ENCODE data around the gene NR2C2. TPM values are rescaled to one million over a fixed set of nuclear protein-coding genes. Genes with fewer than 3 reads are reported as not detected.

NR2C2 gene
- total and polyA plus RNA-seq, 10 of the 15 experiments (the other 5 are each of a cell fraction or from before 2014, with no cell fraction given), result 2.7 to 30.3 (median 18.3) TPM

DNA sequence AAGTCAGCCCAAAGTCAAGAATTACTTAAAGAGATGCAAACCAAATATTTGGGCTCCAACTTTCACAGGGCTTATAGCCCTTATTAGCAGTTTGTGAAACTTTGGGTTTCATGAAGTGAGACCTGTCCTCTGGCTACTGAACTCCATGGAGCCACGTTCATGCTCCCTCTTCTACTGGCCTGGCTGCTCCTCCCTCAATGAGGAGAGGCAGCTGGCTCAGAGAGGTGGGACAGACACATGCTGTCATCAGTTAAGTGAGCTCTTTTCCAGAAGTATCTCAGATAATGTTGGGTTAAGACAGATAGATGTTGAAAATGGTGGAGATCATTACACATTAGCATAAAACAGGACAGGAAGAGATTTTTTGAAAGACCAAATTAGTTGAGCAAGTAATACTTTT lies 98.3 kb downstream of the NR2C2 start:
- FAIRE-seq, result peak; percentile 68
- ChIA-PET RAD21 (ENCODE audit: unreplicated experiment) (no interaction called here), POLR2A (no interaction called here), CTCF (no interaction called here), SMC1A (ENCODE audit: uncharacterized antibody, unreplicated experiment) (no interaction called here)
- peaks cover 3% of the 10 kb centered on the region for H3K79me2 ChIP-seq (ENCODE audit: control insufficient read depth, insufficient read depth, low read length)
- in situ Hi-C loops (cut with MboI), result no loop called here
- H3K9me3 ChIP-seq (replicated peaks; ENCODE audit: control insufficient read depth, insufficient read depth, low read length), result no peaks in the 10 kb centered on the region
- no peak for ATAC-seq
- TF ChIP-seq NRF1 (conservative IDR thresholded peaks at IDR 0.05; ENCODE audit: low read depth, low read length) (no peak), TBL1XR1 (IDR thresholded peaks at IDR 0.05; ENCODE audit: low read depth, low read length) (no peak), CHD1 (IDR thresholded peaks at IDR 0.05; ENCODE audit: low read depth, low read length) (no peak), PAX5 (IDR thresholded peaks at IDR 0.05; ENCODE audit: borderline replicate concordance, low read depth, low read length) (no peak), ZBTB11 (CRISPR knock-in tag; IDR thresholded peaks at IDR 0.05) (no peak), RELA (IDR thresholded peaks at IDR 0.05; ENCODE audit: borderline replicate concordance, partially characterized antibody) (no peak), TCF12 (IDR thresholded peaks at IDR 0.05; ENCODE audit: low read depth, low read length) (no peak), POLR2AphosphoS5 (IDR thresholded peaks at IDR 0.05; ENCODE audit: low read length) (no peak), MTA3 (IDR thresholded peaks at IDR 0.05; ENCODE audit: borderline replicate concordance, low read length) (no peak)
- TF ChIP-seq, protein P1, sequence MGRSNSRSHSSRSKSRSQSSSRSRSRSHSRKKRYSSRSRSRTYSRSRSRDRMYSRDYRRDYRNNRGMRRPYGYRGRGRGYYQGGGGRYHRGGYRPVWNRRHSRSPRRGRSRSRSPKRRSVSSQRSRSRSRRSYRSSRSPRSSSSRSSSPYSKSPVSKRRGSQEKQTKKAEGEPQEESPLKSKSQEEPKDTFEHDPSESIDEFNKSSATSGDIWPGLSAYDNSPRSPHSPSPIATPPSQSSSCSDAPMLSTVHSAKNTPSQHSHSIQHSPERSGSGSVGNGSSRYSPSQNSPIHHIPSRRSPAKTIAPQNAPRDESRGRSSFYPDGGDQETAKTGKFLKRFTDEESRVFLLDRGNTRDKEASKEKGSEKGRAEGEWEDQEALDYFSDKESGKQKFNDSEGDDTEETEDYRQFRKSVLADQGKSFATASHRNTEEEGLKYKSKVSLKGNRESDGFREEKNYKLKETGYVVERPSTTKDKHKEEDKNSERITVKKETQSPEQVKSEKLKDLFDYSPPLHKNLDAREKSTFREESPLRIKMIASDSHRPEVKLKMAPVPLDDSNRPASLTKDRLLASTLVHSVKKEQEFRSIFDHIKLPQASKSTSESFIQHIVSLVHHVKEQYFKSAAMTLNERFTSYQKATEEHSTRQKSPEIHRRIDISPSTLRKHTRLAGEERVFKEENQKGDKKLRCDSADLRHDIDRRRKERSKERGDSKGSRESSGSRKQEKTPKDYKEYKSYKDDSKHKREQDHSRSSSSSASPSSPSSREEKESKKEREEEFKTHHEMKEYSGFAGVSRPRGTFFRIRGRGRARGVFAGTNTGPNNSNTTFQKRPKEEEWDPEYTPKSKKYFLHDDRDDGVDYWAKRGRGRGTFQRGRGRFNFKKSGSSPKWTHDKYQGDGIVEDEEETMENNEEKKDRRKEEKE (IDR thresholded peaks at IDR 0.05), result no peak
- peaks cover 22% of the 10 kb centered on the region for H3K4me1 ChIP-seq (ENCODE audit: control insufficient read depth, insufficient read depth, low read length)
- H3K4me2 ChIP-seq (ENCODE audit: control insufficient read depth, insufficient read depth), result no peak overlapping the region
- no peak overlapping the region for H3K4me3 ChIP-seq
- no peak overlapping the region for H3K9ac ChIP-seq (ENCODE audit: control insufficient read depth, insufficient read depth, low read length)
- no peak for DNase-seq (ENCODE audit: low read depth, low spot score)
- H3K27me3 ChIP-seq (replicated peaks in 1 of 2; ENCODE audit: control insufficient read depth in 2 of 2, insufficient read depth in 2 of 2, low read length in 1 of 2), result no peaks in the 10 kb centered on the region
- 95% methylated on average over 1 of the region's 1 CpG for WGBS (ENCODE audit: insufficient coverage, insufficient replicate concordance, low lambda C conversion rate, missing lambda C conversion rate)
- intact Hi-C loops (cut with micrococcal nuclease; ENCODE audit: unreplicated experiment), result no loop called here
- H2AFZ ChIP-seq (ENCODE audit: control insufficient read depth, low read depth, low read length), result no peak overlapping the region
- no peaks in the 10 kb centered on the region for H4K20me1 ChIP-seq (ENCODE audit: control insufficient read depth, insufficient read depth)
- H3K27ac ChIP-seq (ENCODE audit: control insufficient read depth, insufficient read depth), result no peak overlapping the region
- H3K36me3 ChIP-seq (ENCODE audit: control insufficient read depth in 2 of 2, insufficient read depth in 2 of 2, low read length in 1 of 2), result peaks cover 31 to 71% of the 10 kb centered on the region in 2 experiments
- no TSS peak for BruUV-seq (replicated peaks)
